Measurements from ENCODE around the gene UBXN6.

Gene UBXN6

DNA sequence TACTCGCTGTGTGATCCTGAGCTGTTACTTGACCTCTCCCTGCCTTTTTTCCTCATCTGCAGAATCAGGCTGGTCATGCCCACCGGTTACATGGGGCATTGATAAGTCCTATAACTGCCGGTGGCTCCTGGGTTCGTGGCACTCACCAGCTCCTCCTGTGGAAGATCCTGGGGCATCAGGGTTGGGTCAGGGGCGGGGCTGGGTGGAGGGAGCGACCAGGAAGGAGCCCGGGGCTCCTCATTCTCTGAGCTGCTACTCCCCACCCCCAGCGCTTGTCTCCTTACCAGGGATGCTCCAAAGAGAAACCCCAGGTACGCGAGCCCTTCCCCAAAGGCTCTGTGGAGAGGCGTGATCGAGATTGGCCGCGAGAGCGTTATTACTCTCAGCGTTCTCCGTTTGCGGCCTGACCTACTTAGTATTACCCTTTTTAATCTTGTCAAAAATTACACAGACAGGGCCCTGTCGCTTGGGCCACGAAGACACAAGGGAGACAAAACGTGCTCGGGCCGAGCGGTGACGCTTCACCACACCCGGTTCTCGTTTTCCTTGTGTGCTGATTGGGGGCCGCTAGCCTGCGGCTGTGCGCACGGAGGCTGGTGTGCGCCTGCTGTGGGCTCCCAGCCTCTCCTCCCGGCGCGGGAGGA is 25.2 kb upstream of the UBXN6 start:
- TF ChIP-seq POLR2A (IDR thresholded peaks at IDR 0.05; ENCODE audit: low read depth, low read length): no peak
- no peak for TF ChIP-seq POU2F2 (IDR thresholded peaks at IDR 0.05; ENCODE audit: low read depth, low read length)
- no peak for TF ChIP-seq TAF1 (IDR thresholded peaks at IDR 0.05; ENCODE audit: low read depth, low read length)
- TF ChIP-seq POLR2AphosphoS5 (IDR thresholded peaks at IDR 0.05; ENCODE audit: low read depth, low read length): no peak
- no peak for TF ChIP-seq SPI1 (IDR thresholded peaks at IDR 0.05; ENCODE audit: low read depth, low read length)
- no peak for TF ChIP-seq PAX5 (IDR thresholded peaks at IDR 0.05; ENCODE audit: insufficient read depth, low read length, severe bottlenecking)
- DNase-seq (ENCODE audit: insufficient read length, low spot score) (no peak), FAIRE-seq (no peak)

DNA sequence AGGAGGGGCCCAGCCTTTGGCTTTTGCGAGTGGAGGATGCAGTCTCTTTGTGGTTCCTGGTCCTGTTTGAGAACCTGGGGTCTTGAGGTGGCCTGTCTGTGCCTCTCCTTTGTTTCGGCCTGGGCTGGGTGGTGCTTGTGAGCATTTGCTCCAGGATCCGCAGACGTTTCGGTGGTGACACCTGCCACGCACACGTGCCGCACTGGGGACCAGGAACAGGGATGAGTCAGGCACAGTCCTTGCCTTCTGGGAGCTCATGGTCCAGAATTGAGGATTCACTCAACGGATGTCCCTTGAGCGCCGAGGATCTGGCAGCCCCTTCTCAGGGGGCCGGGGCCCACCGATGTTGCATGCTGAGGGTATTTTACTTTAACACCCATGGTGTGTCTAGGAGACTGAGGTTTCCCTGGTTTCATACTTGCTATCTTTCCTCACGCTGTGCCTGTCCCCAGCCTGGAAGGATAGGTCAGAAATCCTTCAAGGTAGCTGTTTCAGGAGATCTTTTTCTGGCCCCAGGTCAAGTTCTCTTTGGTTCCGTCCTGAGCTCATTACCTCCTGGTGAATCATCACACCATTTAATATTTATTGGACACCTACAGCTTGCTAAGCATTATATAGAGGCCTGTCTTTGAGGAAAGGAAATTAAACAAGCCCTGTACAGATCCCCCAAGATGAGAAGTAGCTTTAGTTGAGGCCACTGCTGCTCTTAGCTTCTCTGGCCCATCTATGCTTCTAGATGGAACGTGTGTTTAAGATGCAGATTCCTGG is 19.6 kb upstream of the UBXN6 start:
- no peak for FAIRE-seq
- TF ChIP-seq TAF1 (IDR thresholded peaks at IDR 0.05; ENCODE audit: low read depth, low read length): no peak
- TF ChIP-seq SPI1 (IDR thresholded peaks at IDR 0.05; ENCODE audit: low read depth, low read length): no peak
- TF ChIP-seq POU2F2 (IDR thresholded peaks at IDR 0.05; ENCODE audit: low read depth, low read length): no peak
- no peak for TF ChIP-seq POLR2AphosphoS5 (IDR thresholded peaks at IDR 0.05; ENCODE audit: low read depth, low read length)
- no peak for TF ChIP-seq PAX5 (IDR thresholded peaks at IDR 0.05; ENCODE audit: insufficient read depth, low read length, severe bottlenecking)
- no peak for TF ChIP-seq POLR2A (IDR thresholded peaks at IDR 0.05; ENCODE audit: low read depth, low read length)

DNA sequence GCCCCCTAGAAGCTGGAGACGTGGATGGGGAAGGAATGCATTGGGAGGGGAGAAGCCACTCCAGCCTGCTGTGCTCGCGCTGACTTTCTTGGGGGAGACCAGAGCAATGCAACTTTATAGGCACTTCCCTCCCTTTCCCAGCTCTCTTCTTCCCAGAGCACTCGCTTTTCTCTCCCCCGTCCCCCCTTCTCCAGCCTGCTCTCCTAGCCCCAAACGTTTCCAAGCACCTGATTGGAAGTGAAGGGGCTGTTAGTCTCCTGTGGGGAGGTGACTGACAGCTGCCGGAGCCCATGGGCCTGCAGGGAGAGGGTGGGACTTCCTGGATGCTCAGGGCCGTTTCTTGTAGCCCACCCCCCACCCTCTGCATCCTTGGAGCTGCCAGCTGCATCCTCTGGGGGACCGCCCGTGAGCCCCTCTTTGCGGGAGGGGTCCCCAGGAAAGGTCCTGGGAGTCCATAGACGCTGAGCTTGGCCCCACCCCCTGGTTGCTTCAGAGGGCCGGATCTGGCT is 17.0 kb upstream of the UBXN6 start:
- TF ChIP-seq POLR2AphosphoS5 (IDR thresholded peaks at IDR 0.05; ENCODE audit: low read depth, low read length) (no peak), POLR2A (IDR thresholded peaks at IDR 0.05; ENCODE audit: low read depth, low read length) (no peak)
- peak; percentile 85 for DNase-seq (ENCODE audit: insufficient read length, low spot score)
- FAIRE-seq: peak; percentile 94

More for the DNA sequence above, 19.6 kb upstream of the UBXN6 start:
- DNase-seq (ENCODE audit: insufficient read length, low spot score): no peak

DNA sequence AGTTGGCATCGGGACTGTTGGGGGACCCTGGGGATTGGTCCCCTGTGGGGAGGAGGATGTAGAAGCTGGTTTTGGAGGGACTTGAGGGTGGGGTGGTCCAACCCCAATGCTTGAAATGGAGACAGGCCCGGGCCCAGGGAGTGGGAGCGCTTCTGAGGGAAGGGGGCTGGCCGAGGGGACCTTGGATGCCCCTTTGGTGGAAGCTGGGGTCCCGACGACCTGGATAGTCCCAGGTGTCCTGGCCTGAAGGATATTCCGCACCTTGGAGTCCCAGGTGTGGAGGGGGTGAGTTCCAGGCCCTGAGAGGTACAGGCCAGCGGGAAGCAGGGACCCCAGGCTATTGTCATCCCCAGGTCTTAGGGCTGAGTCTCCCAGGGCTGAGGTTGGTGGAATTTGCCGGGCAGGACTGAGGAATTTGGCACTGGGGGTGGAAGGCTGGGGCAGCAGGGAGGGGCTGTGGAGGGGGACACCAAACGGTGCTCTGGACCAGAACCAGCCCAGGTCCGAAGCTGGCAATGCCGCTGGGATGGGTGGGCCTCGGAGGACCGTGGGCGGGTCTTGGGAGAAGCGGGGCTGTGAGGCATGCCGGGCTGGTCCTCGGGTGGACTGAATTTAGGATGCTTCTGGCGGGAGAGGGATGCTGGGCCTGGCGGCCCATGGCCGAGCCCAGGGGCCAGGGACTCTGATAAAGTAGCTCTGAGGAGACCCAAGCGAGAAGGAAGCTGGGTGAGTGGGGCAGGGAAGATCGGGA is 16.3 kb upstream of the UBXN6 start:
- no peak for DNase-seq (ENCODE audit: insufficient read length, low spot score)
- FAIRE-seq: peak; percentile 43
- TF ChIP-seq SPI1 (IDR thresholded peaks at IDR 0.05; ENCODE audit: low read depth, low read length) (no peak), POLR2AphosphoS5 (IDR thresholded peaks at IDR 0.05; ENCODE audit: low read depth, low read length) (no peak), TAF1 (IDR thresholded peaks at IDR 0.05; ENCODE audit: low read depth, low read length) (no peak), POU2F2 (IDR thresholded peaks at IDR 0.05; ENCODE audit: low read depth, low read length) (no peak), PAX5 (IDR thresholded peaks at IDR 0.05; ENCODE audit: insufficient read depth, low read length, severe bottlenecking) (no peak), POLR2A (IDR thresholded peaks at IDR 0.05; ENCODE audit: low read depth, low read length) (no peak)

DNA sequence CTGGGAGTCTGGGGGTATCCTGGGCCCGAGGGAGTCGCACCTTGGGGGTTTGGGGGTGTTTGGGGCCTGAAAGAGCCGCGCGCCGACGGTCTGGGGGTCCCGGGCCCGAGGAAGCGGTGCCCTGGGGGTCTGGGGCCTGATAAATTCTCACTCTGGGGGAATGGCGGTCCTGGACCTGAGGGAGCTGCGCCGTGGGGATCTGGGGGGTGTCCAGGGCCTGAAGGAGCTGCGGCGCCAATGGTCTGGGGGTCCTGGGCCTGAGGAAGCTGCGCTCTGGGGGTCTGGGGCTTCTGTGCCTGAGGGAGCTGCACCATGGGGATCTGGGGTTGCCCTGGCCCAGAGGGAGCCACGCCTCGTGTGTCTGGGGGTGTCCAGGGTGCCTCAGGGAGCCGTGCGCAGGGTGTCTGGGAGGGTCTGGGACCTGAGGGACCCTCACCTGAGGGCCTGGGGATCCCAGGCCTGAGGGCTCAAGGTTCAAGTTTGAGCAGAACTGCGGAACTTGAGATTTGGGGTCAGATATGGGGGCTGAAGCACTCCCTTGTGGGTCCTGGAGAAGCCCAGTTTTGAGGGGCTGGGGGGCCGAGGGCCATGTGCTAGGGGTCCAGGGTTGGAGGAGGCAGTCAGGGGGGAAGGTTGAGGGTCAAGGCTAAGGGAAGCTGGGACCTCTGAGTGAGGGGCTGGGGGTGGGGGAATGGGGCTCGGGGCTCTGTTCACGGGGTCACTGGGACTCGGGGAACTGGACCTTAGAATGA is 15.6 kb upstream of the UBXN6 start:
- TF ChIP-seq POLR2AphosphoS5 (IDR thresholded peaks at IDR 0.05; ENCODE audit: low read depth, low read length) (no peak), SPI1 (IDR thresholded peaks at IDR 0.05; ENCODE audit: low read depth, low read length) (no peak), TAF1 (IDR thresholded peaks at IDR 0.05; ENCODE audit: low read depth, low read length) (no peak), POU2F2 (IDR thresholded peaks at IDR 0.05; ENCODE audit: low read depth, low read length) (no peak), PAX5 (IDR thresholded peaks at IDR 0.05; ENCODE audit: insufficient read depth, low read length, severe bottlenecking) (no peak), POLR2A (IDR thresholded peaks at IDR 0.05; ENCODE audit: low read depth, low read length) (no peak)
- FAIRE-seq (no peak), DNase-seq (ENCODE audit: insufficient read length, low spot score) (no peak)

DNA sequence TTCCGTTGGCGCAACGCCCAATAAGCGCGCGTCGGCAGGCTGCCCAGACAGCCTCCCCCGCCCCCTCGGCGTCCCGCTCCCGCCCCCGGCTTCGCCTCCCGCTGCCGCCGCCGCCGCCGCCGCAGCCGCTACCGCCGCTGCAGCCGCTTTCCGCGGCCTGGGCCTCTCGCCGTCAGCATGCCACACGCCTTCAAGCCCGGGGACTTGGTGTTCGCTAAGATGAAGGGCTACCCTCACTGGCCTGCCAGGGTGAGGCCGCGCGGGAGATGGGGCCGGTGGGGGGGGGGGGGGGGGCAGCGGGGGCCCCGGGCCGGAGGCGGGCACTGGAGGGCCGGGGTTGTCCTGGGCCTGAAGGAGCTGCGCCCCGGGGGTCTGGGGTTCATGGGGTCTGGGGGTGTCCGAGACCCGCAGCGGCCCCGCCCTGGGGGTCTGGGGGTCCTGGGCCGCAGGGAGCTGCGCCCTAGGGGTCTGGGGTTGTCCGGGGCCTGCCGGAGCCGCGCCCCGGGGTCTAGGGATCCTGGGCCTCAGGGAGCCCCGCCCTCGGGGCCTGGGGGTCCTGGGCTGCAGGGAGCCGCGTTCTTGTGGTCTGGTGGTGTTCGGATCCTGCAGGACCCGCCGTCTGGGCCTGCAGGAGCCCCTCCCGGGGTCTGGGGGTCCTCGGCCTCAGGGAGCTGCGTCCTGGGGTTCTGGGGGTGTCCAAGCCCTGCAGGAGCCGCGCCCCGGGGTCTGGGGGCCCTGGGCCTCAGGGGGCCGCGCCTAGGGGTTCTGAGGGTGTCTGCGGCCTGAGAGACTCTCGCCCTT is 14.8 kb upstream of the UBXN6 start, which contains the start of gene HDGFL2:
Gene HDGFL2 (plus strand): TSS at position 124 of the 801 bp plus-strand sequence. CDS start 54 bp downstream, at position 178.
- FAIRE-seq: no peak
- DNase-seq (ENCODE audit: insufficient read length, low spot score): peak; percentile 99
- TF ChIP-seq TAF1 (IDR thresholded peaks at IDR 0.05; ENCODE audit: low read depth, low read length): no peak
- TF ChIP-seq PAX5 (IDR thresholded peaks at IDR 0.05; ENCODE audit: insufficient read depth, low read length, severe bottlenecking): no peak
- TF ChIP-seq POLR2A (IDR thresholded peaks at IDR 0.05; ENCODE audit: low read depth, low read length): no peak
- no peak for TF ChIP-seq SPI1 (IDR thresholded peaks at IDR 0.05; ENCODE audit: low read depth, low read length)
- no peak for TF ChIP-seq POLR2AphosphoS5 (IDR thresholded peaks at IDR 0.05; ENCODE audit: low read depth, low read length)
- no peak for TF ChIP-seq POU2F2 (IDR thresholded peaks at IDR 0.05; ENCODE audit: low read depth, low read length)

DNA sequence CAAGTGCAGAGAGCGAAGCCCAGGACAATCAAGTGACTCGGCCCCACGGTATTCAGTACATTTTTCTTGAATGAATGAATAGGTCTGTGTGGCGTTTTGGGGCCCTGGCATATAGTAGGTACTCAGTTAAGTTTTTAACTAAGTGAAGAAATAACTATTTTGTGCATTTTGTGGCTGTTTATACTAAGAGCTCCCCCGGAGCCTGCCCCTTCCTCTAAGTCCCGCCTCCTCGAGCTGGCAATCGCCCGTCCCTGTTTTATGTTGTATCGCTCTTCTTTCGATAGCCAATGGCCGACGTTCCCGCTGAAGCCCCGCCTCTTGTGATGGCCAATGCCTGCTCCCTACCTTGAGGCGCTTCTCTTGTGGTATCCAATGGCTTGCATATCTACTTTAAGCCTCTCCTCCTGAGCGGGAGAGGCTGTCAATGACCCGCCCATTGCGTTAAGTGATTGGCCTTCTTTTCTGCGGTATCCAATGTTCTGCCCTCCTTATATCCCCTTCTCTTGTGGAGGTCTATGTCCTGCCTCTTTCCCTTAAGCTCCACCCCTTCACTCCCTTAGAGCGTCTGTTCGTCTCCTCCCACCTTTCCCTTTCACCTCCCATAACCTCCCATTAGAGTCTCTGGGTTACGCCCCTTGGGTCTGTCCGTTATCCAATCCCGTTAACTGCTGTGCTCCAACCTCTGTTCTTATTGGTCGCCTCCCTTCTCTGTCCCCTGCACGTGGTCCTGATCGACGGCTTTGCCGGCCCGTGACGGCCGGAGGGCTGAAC is 14.0 kb upstream of the UBXN6 start:
- DNase-seq (ENCODE audit: insufficient read length, low spot score): peak; percentile 88
- peak; percentile 100 for FAIRE-seq
- TF ChIP-seq SPI1 (IDR thresholded peaks at IDR 0.05; ENCODE audit: low read depth, low read length) (no peak), POLR2A (IDR thresholded peaks at IDR 0.05; ENCODE audit: low read depth, low read length) (peak; percentile 30; the same call in 1 of the 2 replicates), POU2F2 (IDR thresholded peaks at IDR 0.05; ENCODE audit: low read depth, low read length) (no peak), PAX5 (IDR thresholded peaks at IDR 0.05; ENCODE audit: insufficient read depth, low read length, severe bottlenecking) (peak; percentile 23)
